HT-29 (cell line): ENCODE data around the gene WNT3. TPM values are rescaled to one million over a fixed set of nuclear protein-coding genes. Genes with fewer than 3 reads are reported as not detected.
"Not testable (repeated sequence)": the region's sequence is repeated elsewhere in the genome, so short reads cannot be mapped to it uniquely, and the experiment has no call there.

Experiments used
- DNase-seq: peaks from one replicate; pipeline ENCODE4 v3.0.0-alpha.2; 2015; ENCODE audit warnings: low spot score
- total RNA-seq: library from RNA; depleted of rRNA; stranded (reverse); fragments of >200 nt; shearing (Covaris generic); gene quantifications from 2 replicates; pipeline ENCODE4 v1.2.3, GENCODE V29; 2014

The WNT3 gene
- total RNA-seq, 1 experiment from 2014 or later: 0.08 TPM

DNA sequence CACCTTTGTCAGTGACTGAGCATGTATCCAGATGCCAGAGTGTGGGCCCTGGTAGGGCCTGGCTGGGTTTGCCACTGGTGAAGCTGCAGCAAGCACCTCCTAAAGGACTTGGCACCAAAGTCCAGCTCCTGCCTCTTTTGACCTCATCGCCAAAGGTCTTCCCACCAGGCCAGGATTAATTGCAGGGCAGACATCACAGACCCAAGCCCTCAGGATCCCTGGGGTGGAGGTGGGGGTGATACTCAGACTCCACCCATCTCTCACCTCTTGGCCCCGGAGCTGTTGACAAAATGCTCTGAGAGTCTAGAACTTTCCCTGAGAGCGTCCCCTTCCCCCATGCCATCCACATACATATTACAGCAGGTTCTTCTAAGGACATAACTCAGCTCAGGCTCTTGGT lies 4.6 kb downstream of the WNT3 start:
- no peak for DNase-seq

DNA sequence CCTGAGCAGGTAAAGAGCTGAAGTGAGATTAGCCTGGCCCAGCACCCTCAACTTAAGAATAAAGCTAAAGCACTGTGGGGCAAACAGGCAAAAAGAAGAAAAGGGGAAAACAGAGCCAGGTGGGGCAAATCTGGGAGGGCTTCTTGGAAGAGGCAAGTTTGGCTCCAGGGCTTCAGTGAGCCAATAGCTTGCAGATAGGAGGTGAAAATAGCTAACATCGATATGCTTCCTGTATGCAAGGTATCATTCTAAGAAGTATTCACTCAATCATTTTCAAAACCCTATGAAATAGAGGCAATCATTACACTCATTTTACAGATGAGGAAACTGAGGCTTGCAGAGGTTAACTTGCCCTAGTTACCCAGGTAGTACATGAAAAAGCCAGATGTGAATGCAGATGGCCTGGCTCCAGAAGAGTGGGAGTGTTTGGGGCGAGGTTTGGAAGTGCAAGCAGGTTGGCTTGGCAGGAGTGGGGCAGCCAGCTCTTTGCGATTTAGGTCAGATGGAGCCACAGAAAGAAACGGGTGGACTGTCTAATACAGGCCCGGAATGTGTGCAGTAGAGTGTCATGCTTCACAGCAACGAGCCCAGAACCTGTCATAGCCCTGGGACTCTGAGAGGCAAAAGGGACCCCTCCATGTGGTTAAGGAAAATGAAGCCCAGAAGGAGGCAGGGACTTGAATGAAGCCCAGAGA lies 5.7 kb downstream of the WNT3 start:
- no peak for DNase-seq

GRCh38 chr17:46811978-46812583 lies 6.4 kb downstream of the WNT3 start:
- no peak for DNase-seq

DNA sequence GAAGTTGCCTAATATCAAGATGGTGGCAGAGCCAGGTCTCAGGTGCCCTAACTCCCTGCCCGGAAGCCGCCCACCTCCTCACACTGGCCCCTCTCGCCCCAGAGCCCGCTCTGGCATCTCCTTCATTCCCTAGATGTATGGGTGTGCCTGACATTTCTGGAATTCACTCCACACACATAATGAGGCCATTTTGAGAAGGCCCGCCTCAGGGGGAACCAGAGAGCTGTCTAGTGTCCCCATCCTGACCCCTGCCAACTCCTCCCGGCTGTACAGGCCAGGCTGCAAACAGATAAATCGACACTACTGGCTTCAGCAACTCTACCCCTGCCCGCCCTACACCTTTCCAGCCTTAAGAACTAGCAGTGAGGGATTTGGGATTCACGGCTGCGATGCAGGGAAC lies 7.7 kb downstream of the WNT3 start:
- DNase-seq: no peak

DNA sequence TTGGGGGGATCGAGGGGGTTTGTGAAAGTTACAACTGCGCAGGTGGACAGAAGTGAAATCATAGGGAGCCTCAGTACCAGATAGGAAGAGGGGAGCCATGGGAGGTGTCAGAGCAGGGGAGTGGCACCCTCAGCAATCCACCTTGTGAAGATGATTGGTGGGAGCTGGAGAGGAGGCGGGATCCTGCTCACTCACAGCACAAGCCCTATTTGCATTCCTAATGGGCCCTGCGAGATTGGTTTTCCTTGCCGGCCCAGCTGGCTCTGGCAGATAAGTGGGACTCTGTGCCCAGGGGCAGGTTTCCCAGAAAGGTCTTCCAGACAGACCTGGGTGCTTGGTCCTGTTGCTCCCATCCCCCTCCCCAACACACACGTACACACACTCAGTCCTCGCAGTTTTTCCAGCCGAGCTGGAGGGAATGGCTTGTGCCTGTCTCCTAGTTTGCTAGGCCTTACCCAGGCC lies 9.4 kb downstream of the WNT3 start:
- no peak for DNase-seq

- no peak for DNase-seq
These were observed 12.7 kb downstream of the WNT3 start for GRCh38 chr17:46805771-46806170.

- no peak for DNase-seq
These were observed 14.9 kb downstream of the WNT3 start for GRCh38 chr17:46803544-46803943.

- no peak for DNase-seq
These were observed 15.7 kb downstream of the WNT3 start for GRCh38 chr17:46802800-46803199.

DNA sequence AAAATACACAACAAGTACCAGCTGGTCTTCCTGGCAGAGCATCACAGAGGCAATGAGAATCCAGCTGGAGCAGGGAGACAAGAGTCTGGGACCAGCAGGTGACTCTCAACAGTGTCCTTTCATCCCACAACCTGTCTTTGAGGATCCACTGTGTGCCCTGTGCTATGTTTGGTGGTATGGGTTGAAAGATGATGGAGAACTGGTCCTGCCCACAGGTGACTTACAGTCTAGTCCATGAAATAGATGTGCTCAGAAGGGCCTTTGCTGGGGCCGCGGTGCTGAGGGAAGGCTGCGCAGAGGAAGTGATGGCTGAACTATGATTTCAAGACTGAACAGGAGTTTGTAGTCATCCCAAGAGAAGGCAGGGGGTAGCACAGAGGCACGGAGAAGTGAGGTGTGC lies 17.9 kb downstream of the WNT3 start:
- no peak for DNase-seq

DNA sequence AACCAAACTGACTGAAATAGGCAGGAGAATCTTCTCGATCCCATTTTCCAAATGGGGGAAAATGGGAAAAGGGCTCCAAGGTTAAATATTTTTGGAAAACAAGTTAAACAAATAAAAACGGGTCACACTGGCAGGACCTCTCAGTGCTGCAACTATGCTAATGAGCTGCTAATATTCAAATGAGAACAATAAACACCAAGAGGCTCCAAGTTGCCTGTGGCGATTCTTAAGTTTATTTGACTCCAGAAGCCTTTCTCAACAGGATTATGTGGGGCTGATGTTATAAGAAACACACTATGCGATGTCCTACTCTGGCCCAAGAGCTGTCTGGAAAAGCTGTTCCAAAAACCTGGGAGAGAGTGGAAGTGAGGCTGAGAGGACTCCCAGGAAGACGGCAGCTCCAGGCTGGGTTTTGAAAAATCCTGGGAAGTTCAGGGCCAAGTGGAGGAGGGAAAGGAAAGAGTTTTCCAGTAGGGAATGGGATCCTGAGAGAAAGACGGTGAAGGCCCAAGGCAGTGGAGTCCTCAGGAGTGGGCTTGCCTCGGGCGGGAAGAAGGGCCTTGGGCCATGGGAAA lies 21.4 kb downstream of the WNT3 start:
- DNase-seq: no peak

GRCh38 chr17:46796524-46796923 lies 22.0 kb downstream of the WNT3 start:
- no peak for DNase-seq

DNA sequence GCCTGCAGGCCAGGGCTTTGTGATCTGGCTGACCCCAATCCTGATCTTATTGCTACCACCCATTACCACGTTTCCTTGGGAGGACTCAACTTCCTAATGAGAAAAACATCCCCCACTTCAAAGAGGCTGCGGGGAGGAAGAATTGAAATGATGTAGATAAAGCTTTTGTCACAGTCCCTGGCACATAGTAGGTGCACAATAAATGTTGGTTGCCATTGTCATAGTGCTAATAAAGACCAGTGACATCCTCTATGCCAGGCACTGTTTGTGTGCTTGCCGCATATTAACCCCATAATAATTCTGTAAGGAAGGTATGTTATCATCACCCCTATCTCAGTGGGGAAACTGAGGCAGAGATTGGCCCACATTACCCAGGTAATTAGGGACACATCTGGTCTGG lies 22.4 kb downstream of the WNT3 start:
- no peak for DNase-seq

GRCh38 chr17:46795379-46795952 lies 23.0 kb downstream of the WNT3 start:
- DNase-seq: no peak

DNA sequence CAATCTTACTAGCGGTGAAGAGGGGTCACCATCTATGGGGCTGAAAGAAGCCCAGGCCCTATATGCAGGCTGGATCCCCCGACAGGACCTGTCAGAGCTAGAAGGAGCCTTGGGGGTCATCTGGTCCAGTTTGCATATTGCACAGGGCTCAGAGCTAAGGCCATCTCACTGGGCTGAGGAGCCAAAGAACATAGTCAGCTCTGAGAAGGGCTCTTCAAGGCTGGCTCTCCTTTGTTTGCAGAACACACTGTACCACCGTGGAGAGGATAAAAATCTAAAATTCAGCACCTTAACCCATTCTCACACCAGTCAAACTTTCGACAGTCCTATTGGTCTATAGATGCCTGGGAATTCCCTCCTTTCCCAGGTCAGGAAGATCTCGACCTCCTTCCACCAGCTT lies 24.2 kb downstream of the WNT3 start:
- DNase-seq: no peak

GRCh38 chr17:46793541-46793940 lies 25.0 kb downstream of the WNT3 start:
- no peak for DNase-seq

DNA sequence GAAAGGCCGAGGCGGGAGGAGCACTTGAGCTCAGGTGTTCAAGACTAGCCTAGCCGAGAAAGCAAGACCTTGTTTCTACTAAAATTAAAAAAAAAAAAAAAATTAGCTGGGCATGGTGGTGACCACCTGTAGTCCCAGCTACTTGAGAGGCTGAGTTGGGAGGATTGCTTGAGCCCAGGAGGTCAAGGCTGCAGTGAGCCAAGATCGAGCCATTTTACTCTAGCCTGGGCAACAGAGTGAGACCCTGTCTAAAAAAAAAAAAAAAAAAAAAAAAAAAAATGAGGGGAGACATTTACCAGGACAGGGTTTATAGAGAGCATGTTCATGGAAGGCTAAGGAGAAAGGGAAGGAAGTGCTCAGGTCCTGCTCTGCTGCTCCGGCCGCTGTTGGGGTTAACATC lies 25.5 kb downstream of the WNT3 start:
- not testable (repeated sequence) for DNase-seq

- no peak for DNase-seq
These were observed 26.4 kb downstream of the WNT3 start for GRCh38 chr17:46792071-46792470.

GRCh38 chr17:46791531-46791930 lies 27.0 kb downstream of the WNT3 start:
- DNase-seq: no peak

GRCh38 chr17:46790216-46790615 lies 28.3 kb downstream of the WNT3 start:
- no peak for DNase-seq

- no peak for DNase-seq
These were observed 28.9 kb downstream of the WNT3 start for GRCh38 chr17:46789610-46790009.

GRCh38 chr17:46788796-46789195 lies 29.7 kb downstream of the WNT3 start:
- DNase-seq: no peak

GRCh38 chr17:46788300-46788699 lies 30.2 kb downstream of the WNT3 start:
- DNase-seq: no peak

GRCh38 chr17:46787478-46787877 lies 31.0 kb downstream of the WNT3 start:
- DNase-seq: no peak
